Jurkat, Clone E6-1 (cell line): Measurements from ENCODE around the gene RPS21.
"Not testable (repeated sequence)": the region's sequence is repeated elsewhere in the genome, so short reads cannot be mapped to it uniquely, and the experiment has no call there.

Experiments
- DNase-seq: peaks from one replicate; pipeline ENCODE4 v3.0.0-alpha.2; 2011; ENCODE audit warnings: low read depth, low spot score
- H3K4me3 ChIP-seq: 2 replicates; pipeline ENCODE4 v1.5.1; 2011; ENCODE audit warnings: mild to moderate bottlenecking, low read length, control low read depth, moderate library complexity

Gene RPS21

GRCh38 chr20:62416651-62417637, 30.0 kb downstream of the RPS21 start:
- DNase-seq, result no peak
- no peak overlapping the region for H3K4me3 ChIP-seq

GRCh38 chr20:62417981-62418708, 31.2 kb downstream of the RPS21 start:
- no peak overlapping the region for H3K4me3 ChIP-seq
- no peak for DNase-seq

- H3K4me3 ChIP-seq, result no peak overlapping the region
- DNase-seq, result no peak
Measured at GRCh38 chr20:62418709-62419487, 32.0 kb downstream of the RPS21 start.

- no peak overlapping the region for H3K4me3 ChIP-seq
- no peak for DNase-seq
Measured at GRCh38 chr20:62419759-62420158, 32.9 kb downstream of the RPS21 start.

GRCh38 chr20:62420846-62421715, 34.2 kb downstream of the RPS21 start:
- no peak overlapping the region for H3K4me3 ChIP-seq
- no peak for DNase-seq

GRCh38 chr20:62421716-62421990, 34.8 kb downstream of the RPS21 start:
- DNase-seq, result no peak
- H3K4me3 ChIP-seq, result no peak overlapping the region

GRCh38 chr20:62422636-62423325, 35.9 kb downstream of the RPS21 start:
- no peak overlapping the region for H3K4me3 ChIP-seq
- DNase-seq, result no peak

- no peak for DNase-seq
- H3K4me3 ChIP-seq, result no peak overlapping the region
Measured at GRCh38 chr20:62423326-62423706, 36.4 kb downstream of the RPS21 start.

- no peak for DNase-seq
- no peak overlapping the region for H3K4me3 ChIP-seq
Measured at GRCh38 chr20:62424249-62425107, 37.6 kb downstream of the RPS21 start.

- no peak overlapping the region for H3K4me3 ChIP-seq
- no peak for DNase-seq
Measured at GRCh38 chr20:62425281-62426058, 38.6 kb downstream of the RPS21 start.

GRCh38 chr20:62426059-62426348, 39.1 kb downstream of the RPS21 start:
- not testable (repeated sequence) for H3K4me3 ChIP-seq, DNase-seq

- no peak overlapping the region for H3K4me3 ChIP-seq
- DNase-seq, result no peak
Measured at GRCh38 chr20:62426699-62427131, 39.8 kb downstream of the RPS21 start.

- H3K4me3 ChIP-seq, result no peak within 1 kb of the TSS
- DNase-seq, result no peak
Measured at GRCh38 chr20:62427172-62428001, 40.5 kb downstream of the RPS21 start, which contains the start of gene RBBP8NL. TSS of gene RBBP8NL (minus strand) at chr20:62427539. CDS start at chr20:62419647, 7,892 bp downstream.

- DNase-seq, result no peak
- no peak overlapping the region for H3K4me3 ChIP-seq
Measured at GRCh38 chr20:62428002-62428372, 41.1 kb downstream of the RPS21 start.

GRCh38 chr20:62428396-62429295, 41.7 kb downstream of the RPS21 start:
- H3K4me3 ChIP-seq, result no peak overlapping the region
- no peak for DNase-seq
